Large intestine (tissue), 12 donors: ENCODE results near the gene PTPRM. TPM values are rescaled to one million over a fixed set of nuclear protein-coding genes. Genes with fewer than 3 reads are reported as not detected.

Source experiments
- DNase-seq, 2 donors: peaks; one replicate each; pipeline versions ENCODE4 v3.0.0 to v3.0.0-alpha.2; 2013
- H3K27ac ChIP-seq: one replicate; pipeline ENCODE4 v1.5.1; 2013; ENCODE audit warnings: low read length
- H3K27me3 ChIP-seq: 2 replicates; pipeline ENCODE4 v1.6.1; 2013; ENCODE audit warnings: low read length; ENCODE audit not compliant: control insufficient read depth, insufficient read depth
- H3K36me3 ChIP-seq: 2 replicates; pipeline ENCODE4 v1.6.1; 2013; ENCODE audit warnings: low read length; ENCODE audit not compliant: control insufficient read depth, insufficient read depth
- H3K4me1 ChIP-seq: one replicate; pipeline ENCODE4 v1.6.1; 2013; ENCODE audit warnings: low read length; ENCODE audit not compliant: control insufficient read depth, insufficient read depth
- H3K4me3 ChIP-seq: one replicate; pipeline ENCODE4 v1.5.1; 2013; ENCODE audit warnings: low read length
- H3K9me3 ChIP-seq: one replicate; pipeline ENCODE4 v1.6.1; 2013; ENCODE audit warnings: mild to moderate bottlenecking, low read depth, low read length, moderate library complexity; ENCODE audit not compliant: control insufficient read depth
- WGBS: methylation state at CpG from one replicate; pipeline ENCODE4 v1.1.5; 2013; ENCODE audit warnings: low lambda C conversion rate; ENCODE audit not compliant: insufficient coverage; 5-methylcytosine and 5-hydroxymethylcytosine counted together
- long read RNA-seq, 11 donors: transcript quantifications; one replicate each; lab custom pipeline, GENCODE V29; 2026
- polyA plus RNA-seq: library from polyadenylated mRNA; unstranded; fragments of 120-200 nt; gene quantifications from one replicate; pipeline ENCODE4 v1.2.1, GENCODE V29; 2013

PTPRM gene
- polyA plus RNA-seq: 27.2 TPM
- long read RNA-seq, donor 1, partial matches to known transcripts: 0 of 1 reads
- long read RNA-seq, donor 1, other reads (novel, unspliced or antisense): 0 of 1 reads
- long read RNA-seq, donor 2: 0 reads
- long read RNA-seq, donor 3: 0 reads
- long read RNA-seq, donor 4: 0 reads
- long read RNA-seq, donor 5: 0 reads
- long read RNA-seq, donor 6: 0 reads
- long read RNA-seq, donor 7: 0 reads
- long read RNA-seq, donor 8, partial matches to known transcripts: 8 of 10 reads
- long read RNA-seq, donor 8, other reads (novel, unspliced or antisense): 0 of 10 reads
- long read RNA-seq, donor 9: 0 reads
- long read RNA-seq, donor 10, partial matches to known transcripts: 5 of 5 reads
- long read RNA-seq, donor 10, other reads (novel, unspliced or antisense): 0 of 5 reads
- long read RNA-seq, donor 11: 0 reads

GRCh38 chr18:7566567-7567473 lies at the start of gene PTPRM:
PTPRM (plus strand) TSS chr18:7567316; CDS start chr18:7567819, 503 bp downstream.
- Histone ChIP-seq H3K27me3 (peaks cover 29% of the 10 kb centered on the region), H3K27ac (peak within 1 kb of the TSS; percentile 36), H3K4me1 (peaks cover 5% of the 10 kb centered on the region), H3K36me3 (no peaks in the 10 kb centered on the region), H3K9me3 (no peaks in the 10 kb centered on the region), H3K4me3 (peak within 1 kb of the TSS; percentile 60)
- WGBS: no CpG with 5 or more reads among the region's 139 CpGs
- DNase-seq: peak; percentile 65 to 87

- WGBS: 86% methylated on average over 1 of the region's 4 CpGs
- peaks cover 3% of the 10 kb centered on the region for H3K27me3 ChIP-seq
- DNase-seq: no peak
- no peak overlapping the region for H3K27ac ChIP-seq
- H3K4me1 ChIP-seq: no peaks in the 10 kb centered on the region
- no peaks in the 10 kb centered on the region for H3K9me3 ChIP-seq
- H3K36me3 ChIP-seq: no peaks in the 10 kb centered on the region
- no peak overlapping the region for H3K4me3 ChIP-seq
Observed at GRCh38 chr18:7517852-7518251, 49.3 kb upstream of the PTPRM start.

- DNase-seq: no peak
- Histone ChIP-seq H3K9me3 (no peaks in the 10 kb centered on the region), H3K36me3 (no peaks in the 10 kb centered on the region), H3K4me1 (no peaks in the 10 kb centered on the region), H3K27ac (no peak overlapping the region), H3K4me3 (no peak overlapping the region), H3K27me3 (peaks cover under 1% of the 10 kb centered on the region)
- WGBS: 67% methylated on average over 1 of the region's 6 CpGs
Observed at GRCh38 chr18:7520200-7520785, 46.8 kb upstream of the PTPRM start.

- DNase-seq: no peak
- no peaks in the 10 kb centered on the region for H3K9me3 ChIP-seq
- no peaks in the 10 kb centered on the region for H3K27me3 ChIP-seq
- no peak overlapping the region for H3K4me3 ChIP-seq
- H3K27ac ChIP-seq: no peak overlapping the region
- no CpG with 5 or more reads among the region's 8 CpGs for WGBS
- H3K36me3 ChIP-seq: no peaks in the 10 kb centered on the region
- H3K4me1 ChIP-seq: no peaks in the 10 kb centered on the region
Observed at GRCh38 chr18:7521226-7521856, 45.8 kb upstream of the PTPRM start.

- no peaks in the 10 kb centered on the region for H3K36me3 ChIP-seq
- H3K4me1 ChIP-seq: no peaks in the 10 kb centered on the region
- no peaks in the 10 kb centered on the region for H3K9me3 ChIP-seq
- DNase-seq: no peak
- H3K27ac ChIP-seq: no peak overlapping the region
- no peak overlapping the region for H3K4me3 ChIP-seq
- no peaks in the 10 kb centered on the region for H3K27me3 ChIP-seq
- no CpG with 5 or more reads among the region's 3 CpGs for WGBS
Observed at GRCh38 chr18:7523772-7524171, 43.3 kb upstream of the PTPRM start.

- no CpG with 5 or more reads among the region's 2 CpGs for WGBS
- DNase-seq: no peak
- Histone ChIP-seq H3K4me1 (no peaks in the 10 kb centered on the region), H3K4me3 (no peak overlapping the region), H3K36me3 (no peaks in the 10 kb centered on the region), H3K27me3 (no peaks in the 10 kb centered on the region), H3K9me3 (no peaks in the 10 kb centered on the region), H3K27ac (no peak overlapping the region)
Observed at GRCh38 chr18:7524786-7525185, 42.3 kb upstream of the PTPRM start.

- no peak overlapping the region for H3K4me3 ChIP-seq
- no peaks in the 10 kb centered on the region for H3K9me3 ChIP-seq
- H3K27me3 ChIP-seq: no peaks in the 10 kb centered on the region
- no peak for DNase-seq
- H3K4me1 ChIP-seq: no peaks in the 10 kb centered on the region
- 89% methylated on average over 1 of the region's 4 CpGs for WGBS
- H3K36me3 ChIP-seq: no peaks in the 10 kb centered on the region
- H3K27ac ChIP-seq: no peak overlapping the region
Observed at GRCh38 chr18:7532942-7533341, 34.2 kb upstream of the PTPRM start.

- 100% methylated on average over 1 of the region's 5 CpGs for WGBS
Observed at GRCh38 chr18:7535436-7536205, 31.5 kb upstream of the PTPRM start.

GRCh38 chr18:7537145-7537544 lies 30.0 kb upstream of the PTPRM start:
- no CpG with 5 or more reads among the region's 1 CpG for WGBS
- DNase-seq: no peak
- no peaks in the 10 kb centered on the region for H3K27me3 ChIP-seq
- H3K4me1 ChIP-seq: no peaks in the 10 kb centered on the region
- H3K9me3 ChIP-seq: no peaks in the 10 kb centered on the region
- H3K4me3 ChIP-seq: no peak overlapping the region
- H3K27ac ChIP-seq: no peak overlapping the region
- no peaks in the 10 kb centered on the region for H3K36me3 ChIP-seq

More at GRCh38 chr18:7535436-7536205, 31.5 kb upstream of the PTPRM start:
- DNase-seq: no peak
- Histone ChIP-seq H3K27me3 (no peaks in the 10 kb centered on the region), H3K9me3 (no peaks in the 10 kb centered on the region), H3K4me1 (no peaks in the 10 kb centered on the region), H3K27ac (no peak overlapping the region), H3K36me3 (no peaks in the 10 kb centered on the region), H3K4me3 (no peak overlapping the region)
